Cerebellar cortex (tissue), 1 donor: Measurements from ENCODE around the gene NSUN5.
"Not testable (repeated sequence)": the region's sequence is repeated elsewhere in the genome, so short reads cannot be mapped to it uniquely, and the experiment has no call there.

Experiments
- DNase-seq: peaks from one replicate; pipeline ENCODE4 v3.0.0-alpha.2; 2015; ENCODE audit warnings: low spot score

Gene NSUN5

GRCh38 chr7:73308665-73309214 lies at the start of gene NSUN5:
Gene NSUN5 (minus strand): TSS chr7:73308826. CDS start chr7:73308790, 36 bp downstream.
- peak; percentile 69 for DNase-seq

- DNase-seq = no peak
Measured at GRCh38 chr7:73356159-73356558, 47.5 kb upstream of the NSUN5 start.

GRCh38 chr7:73354821-73355220 lies 46.2 kb upstream of the NSUN5 start:
- DNase-seq = no peak

GRCh38 chr7:73354196-73354595 lies 45.6 kb upstream of the NSUN5 start:
- DNase-seq = no peak

- DNase-seq = no peak
Measured at GRCh38 chr7:73353243-73353642, 44.6 kb upstream of the NSUN5 start.

- DNase-seq = no peak
Measured at GRCh38 chr7:73352784-73353183, 44.2 kb upstream of the NSUN5 start.

- no peak for DNase-seq
Measured at GRCh38 chr7:73351447-73352167, 43.0 kb upstream of the NSUN5 start.

- no peak for DNase-seq
Measured at GRCh38 chr7:73350306-73351068, 41.9 kb upstream of the NSUN5 start.

GRCh38 chr7:73349763-73350162 lies 41.1 kb upstream of the NSUN5 start:
- DNase-seq = no peak

- DNase-seq = no peak
Measured at GRCh38 chr7:73345951-73346350, 37.3 kb upstream of the NSUN5 start.

- no peak for DNase-seq
Measured at GRCh38 chr7:73345538-73345937, 36.9 kb upstream of the NSUN5 start.

- no peak for DNase-seq
Measured at GRCh38 chr7:73343671-73344380, 35.2 kb upstream of the NSUN5 start.

- peak; percentile 23 for DNase-seq
Measured at GRCh38 chr7:73342645-73343044, 34.0 kb upstream of the NSUN5 start.

- no peak for DNase-seq
Measured at GRCh38 chr7:73341877-73342276, 33.3 kb upstream of the NSUN5 start.

GRCh38 chr7:73340514-73340913 lies 31.9 kb upstream of the NSUN5 start:
- DNase-seq = peak; percentile 27

GRCh38 chr7:73338321-73338720 lies 29.7 kb upstream of the NSUN5 start:
- DNase-seq = no peak

- no peak for DNase-seq
Measured at GRCh38 chr7:73332447-73332846, 23.8 kb upstream of the NSUN5 start.

- DNase-seq = no peak
Measured at GRCh38 chr7:73330772-73331171, 22.1 kb upstream of the NSUN5 start.

- DNase-seq = no peak
Measured at GRCh38 chr7:73329861-73330581, 21.4 kb upstream of the NSUN5 start.

GRCh38 chr7:73328696-73329095 lies 20.1 kb upstream of the NSUN5 start:
- DNase-seq = no peak

GRCh38 chr7:73327922-73328321 lies 19.3 kb upstream of the NSUN5 start, which contains the start of the genes FKBP6 and TRIM50:
Gene FKBP6 (plus strand): TSS chr7:73328161. CDS start chr7:73328429, 268 bp downstream.
Gene TRIM50 (minus strand): TSS chr7:73328082. CDS start chr7:73324787, 3,295 bp downstream.
- not testable (repeated sequence) for DNase-seq

GRCh38 chr7:73327449-73327848 lies 18.8 kb upstream of the NSUN5 start:
- DNase-seq = not testable (repeated sequence)
